HEK293 (cell line): ENCODE data around the gene MIEF2.

Experiments used
- CTCF ChIA-PET: fragments of 350-600 bp; formaldehyde crosslinking; extraction: SDS; loops from one replicate; lab custom pipeline; 2021; ENCODE audit warnings: antibody characterized with exemption; lab: Yijun Ruan, JAX
- POLR2A ChIA-PET: fragments of 300-600 bp; formaldehyde crosslinking; extraction: SDS; loops from one replicate; lab custom pipeline; 2020; ENCODE audit warnings: antibody characterized with exemption, inconsistent platforms; lab: Yijun Ruan, JAX
- H3K27ac ChIP-seq: fragments of 200-500 bp; sonication (Bioruptor generic); 2 replicates; pipeline ENCODE4 v1.5.1; 2014; ENCODE audit warnings: low read depth, low read length, control low read depth, inconsistent platforms; ENCODE audit errors: extremely low read depth
- H3K36me3 ChIP-seq, 2 experiments: fragments of 200-500 bp in 1 of 2; sonication (Bioruptor generic) in 1 of 2; 1 replicate in 1 of 2; 2 replicates in 1 of 2; pipeline ENCODE4 v1.5.1; 2014 to 2017; ENCODE audit warnings: inconsistent platforms in 2 of 2, low read length in 2 of 2; ENCODE audit not compliant: control insufficient read depth in 2 of 2, insufficient read depth in 1 of 2
- H3K4me1 ChIP-seq: fragments of 200-500 bp; sonication (Bioruptor generic); 2 replicates; pipeline ENCODE4 v1.5.1; 2014; ENCODE audit warnings: mild to moderate bottlenecking, low read length, inconsistent platforms; ENCODE audit not compliant: control insufficient read depth, insufficient read depth
- H3K4me3 ChIP-seq: 2 replicates; pipeline ENCODE4 v1.5.1; 2011; ENCODE audit warnings: low read depth, mild to moderate bottlenecking, control low read depth, low read length, moderate library complexity
- H3K9me3 ChIP-seq: fragments of 200-500 bp; sonication (Bioruptor generic); 2 replicates; pipeline ENCODE4 v1.5.1; 2014; ENCODE audit warnings: low read depth, low read length, inconsistent platforms; ENCODE audit not compliant: control insufficient read depth, insufficient read depth
- HIC1 ChIP-seq: fragments of 450-650 bp; formaldehyde crosslinking; IDR thresholded peaks from 2 replicates; pipeline ENCODE4 v1.5.1; 2016; ENCODE audit warnings: missing biosample characterization, missing genetic modification characterization
- HOXC10 ChIP-seq: sonication (generic); formaldehyde crosslinking; IDR thresholded peaks from 2 replicates; pipeline ENCODE4 v1.8.1; 2023; ENCODE audit warnings: mild to moderate bottlenecking, missing genetic modification reagents
- OVOL3 ChIP-seq: fragments of 450-650 bp; formaldehyde crosslinking; IDR thresholded peaks from 2 replicates; pipeline ENCODE4 v1.5.1; 2016; ENCODE audit warnings: missing biosample characterization, missing genetic modification characterization
- PRDM2 ChIP-seq: fragments of 450-650 bp; formaldehyde crosslinking; IDR thresholded peaks from 2 replicates; pipeline ENCODE4 v1.5.1; 2016; ENCODE audit warnings: missing biosample characterization, missing genetic modification characterization, borderline replicate concordance
- REPIN1 ChIP-seq: fragments of 450-650 bp; formaldehyde crosslinking; IDR thresholded peaks from 2 replicates; pipeline ENCODE4 v1.5.1; 2017; ENCODE audit warnings: missing biosample characterization, missing genetic modification characterization, low read depth
- ZBTB17 ChIP-seq: fragments of 450-650 bp; formaldehyde crosslinking; IDR thresholded peaks from 2 replicates; pipeline ENCODE4 v1.5.1; 2016; ENCODE audit warnings: missing biosample characterization, missing genetic modification characterization
- ZBTB8A ChIP-seq: fragments of 450-650 bp; formaldehyde crosslinking; IDR thresholded peaks from 2 replicates; pipeline ENCODE4 v1.5.1; 2016; ENCODE audit warnings: missing biosample characterization, missing genetic modification characterization
- ZFHX2 ChIP-seq: fragments of 450-650 bp; formaldehyde crosslinking; conservative IDR thresholded peaks from 2 replicates; pipeline ENCODE4 v1.5.1; 2016; ENCODE audit warnings: missing biosample characterization, missing genetic modification characterization
- ZNF132 ChIP-seq: fragments of 450-650 bp; formaldehyde crosslinking; IDR thresholded peaks from 2 replicates; pipeline ENCODE4 v1.5.1; 2017; ENCODE audit warnings: missing biosample characterization, missing genetic modification characterization, borderline replicate concordance
- ZNF133 ChIP-seq: fragments of 450-650 bp; formaldehyde crosslinking; IDR thresholded peaks from 2 replicates; pipeline ENCODE4 v1.5.1; 2016; ENCODE audit warnings: missing biosample characterization, missing genetic modification characterization
- ZNF211 ChIP-seq: fragments of 450-650 bp; formaldehyde crosslinking; IDR thresholded peaks from 2 replicates; pipeline ENCODE4 v1.5.1; 2016; ENCODE audit warnings: low read depth, missing biosample characterization, missing genetic modification characterization
- ZNF221 ChIP-seq: fragments of 450-650 bp; formaldehyde crosslinking; IDR thresholded peaks from 2 replicates; pipeline ENCODE4 v1.5.1; 2017; ENCODE audit warnings: missing biosample characterization, missing genetic modification characterization, borderline replicate concordance
- ZNF24 ChIP-seq: fragments of 450-650 bp; formaldehyde crosslinking; IDR thresholded peaks from 2 replicates; pipeline ENCODE4 v1.5.1; 2016; ENCODE audit warnings: missing biosample characterization, missing genetic modification characterization
- ZNF354C ChIP-seq: fragments of 450-650 bp; formaldehyde crosslinking; IDR thresholded peaks from 2 replicates; pipeline ENCODE4 v1.5.1; 2016; ENCODE audit warnings: missing biosample characterization, missing genetic modification characterization, low read depth, borderline replicate concordance
- ZNF394 ChIP-seq: fragments of 450-650 bp; formaldehyde crosslinking; IDR thresholded peaks from 2 replicates; pipeline ENCODE4 v1.5.1; 2016; ENCODE audit warnings: missing biosample characterization, missing genetic modification characterization, mild to moderate bottlenecking, moderate library complexity, borderline replicate concordance
- ZNF561 ChIP-seq: fragments of 450-650 bp; IDR thresholded peaks from 2 replicates; pipeline ENCODE4 v1.5.1; 2018; ENCODE audit warnings: missing biosample characterization, missing genetic modification characterization, borderline replicate concordance
- ZSCAN23 ChIP-seq: fragments of 450-650 bp; formaldehyde crosslinking; IDR thresholded peaks from 2 replicates; pipeline ENCODE4 v1.5.1; 2016; ENCODE audit warnings: missing biosample characterization, missing genetic modification characterization
- TF ChIP-seq, protein P1 (sequence below): fragments of 450-650 bp; formaldehyde crosslinking; IDR thresholded peaks from 2 replicates; pipeline ENCODE4 v1.5.0; 2017; ENCODE audit warnings: missing biosample characterization, missing genetic modification characterization, borderline replicate concordance

MIEF2 gene

DNA sequence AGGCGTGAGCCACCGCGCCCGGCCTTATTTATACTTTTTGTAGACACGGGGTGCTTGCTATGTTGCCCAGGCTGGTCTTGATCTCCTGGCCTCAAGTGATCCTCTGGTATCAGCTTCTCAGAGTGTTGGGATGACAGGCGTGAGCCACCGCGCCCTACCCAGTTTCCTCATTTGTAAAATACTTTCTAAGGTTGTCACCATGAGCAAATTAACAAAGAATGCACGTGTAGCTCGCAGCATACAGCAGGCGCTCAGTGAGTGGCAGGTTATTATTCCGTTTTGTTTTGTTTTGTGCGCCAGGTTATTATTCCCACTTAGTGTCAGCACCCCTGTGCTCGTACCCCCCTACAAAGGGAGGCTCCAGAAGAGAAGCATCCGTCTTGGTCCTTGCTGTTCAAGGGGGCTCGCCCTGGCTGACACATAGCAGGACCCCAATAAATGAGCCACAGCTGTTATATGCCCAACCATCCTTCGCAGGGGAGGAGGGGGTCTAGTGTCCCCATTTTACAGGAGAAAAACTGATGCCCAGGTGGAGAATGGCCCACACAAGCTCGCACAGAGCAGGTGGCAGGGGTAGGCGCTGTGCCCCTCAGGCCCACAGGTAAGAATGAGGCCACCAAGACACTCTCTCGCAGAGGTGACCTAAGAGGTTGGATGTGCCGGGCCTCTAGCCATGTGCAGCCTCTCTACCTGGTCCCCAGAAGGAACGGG lies 686 bp upstream of the MIEF2 start:
- POLR2A ChIA-PET, result interaction anchor here (0.5 to 4.2 kb wide), 6 partner anchors 10 to 1314 kb away, joined by 3 to 24 read pairs (median 5); partner anchors contain the start of genes SMCR8 and TOP3A
- Histone ChIP-seq H3K27ac (peak overlapping the region; percentile 92; the same call in 1 of the 2 replicates), H3K36me3 (peaks cover 0 to 48% of the 10 kb centered on the region in 2 experiments; a peak in 2 of 3 replicates), H3K4me1 (peaks cover 12% of the 10 kb centered on the region), H3K4me3 (peak overlapping the region; percentile 33), H3K9me3 (no peaks in the 10 kb centered on the region)
- TF ChIP-seq OVOL3 (tag by site-specific recombination) (no peak), ZSCAN23 (tag by site-specific recombination) (no peak), ZBTB8A (tag by site-specific recombination) (no peak), ZNF24 (tag by site-specific recombination) (peak; percentile 8; the same call in 1 of the 2 replicates)
- CTCF ChIA-PET, result interaction anchor here (0.6 to 1.2 kb wide), 3 partner anchors 10 to 159 kb away, joined by 3 to 5 read pairs (median 4); no protein-coding TSS in a partner anchor

GRCh38 chr17:18261146-18261515 lies 669 bp downstream of the MIEF2 start:
- Histone ChIP-seq H3K36me3 (peaks cover 0 to 45% of the 10 kb centered on the region in 2 experiments; a peak in 2 of 3 replicates), H3K4me1 (peaks cover 12% of the 10 kb centered on the region), H3K27ac (peak overlapping the region; percentile 92), H3K9me3 (no peaks in the 10 kb centered on the region), H3K4me3 (peak overlapping the region; percentile 87)
- TF ChIP-seq ZNF354C (no peak), ZNF561 (tag by site-specific recombination) (no peak; the same call in 1 of the 2 replicates), ZBTB17 (tag by site-specific recombination) (peak; percentile 92; the same call in 1 of the 2 replicates), ZNF133 (tag by site-specific recombination) (no peak), ZNF132 (no peak), ZBTB8A (tag by site-specific recombination) (0 out of 2 replicates have a peak, but pooled peaks have one; percentile 39), ZNF211 (no peak), REPIN1 (no peak), ZNF221 (tag by site-specific recombination) (no peak), ZFHX2 (0 out of 2 replicates have a peak, but pooled peaks have one; percentile 22), HOXC10 (CRISPR knock-in tag) (peak; percentile 21; the same call in 1 of the 2 replicates), HIC1 (tag by site-specific recombination) (0 out of 2 replicates have a peak, but pooled peaks have one; percentile 44), PRDM2 (tag by site-specific recombination) (no peak), ZNF394 (tag by site-specific recombination) (peak; percentile 99)
- TF ChIP-seq, protein P1, sequence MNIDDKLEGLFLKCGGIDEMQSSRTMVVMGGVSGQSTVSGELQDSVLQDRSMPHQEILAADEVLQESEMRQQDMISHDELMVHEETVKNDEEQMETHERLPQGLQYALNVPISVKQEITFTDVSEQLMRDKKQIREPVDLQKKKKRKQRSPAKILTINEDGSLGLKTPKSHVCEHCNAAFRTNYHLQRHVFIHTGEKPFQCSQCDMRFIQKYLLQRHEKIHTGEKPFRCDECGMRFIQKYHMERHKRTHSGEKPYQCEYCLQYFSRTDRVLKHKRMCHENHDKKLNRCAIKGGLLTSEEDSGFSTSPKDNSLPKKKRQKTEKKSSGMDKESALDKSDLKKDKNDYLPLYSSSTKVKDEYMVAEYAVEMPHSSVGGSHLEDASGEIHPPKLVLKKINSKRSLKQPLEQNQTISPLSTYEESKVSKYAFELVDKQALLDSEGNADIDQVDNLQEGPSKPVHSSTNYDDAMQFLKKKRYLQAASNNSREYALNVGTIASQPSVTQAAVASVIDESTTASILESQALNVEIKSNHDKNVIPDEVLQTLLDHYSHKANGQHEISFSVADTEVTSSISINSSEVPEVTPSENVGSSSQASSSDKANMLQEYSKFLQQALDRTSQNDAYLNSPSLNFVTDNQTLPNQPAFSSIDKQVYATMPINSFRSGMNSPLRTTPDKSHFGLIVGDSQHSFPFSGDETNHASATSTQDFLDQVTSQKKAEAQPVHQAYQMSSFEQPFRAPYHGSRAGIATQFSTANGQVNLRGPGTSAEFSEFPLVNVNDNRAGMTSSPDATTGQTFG (tag by site-specific recombination), result no peak
- ChIA-PET CTCF (interaction anchor here (1.0 kb wide), 1 partner anchor 120 kb away, joined by 3 read pairs; no protein-coding TSS in a partner anchor), POLR2A (interaction anchor here (0.9 to 4.2 kb wide), 6 partner anchors 9 to 78 kb away, joined by 3 to 24 read pairs (median 5); partner anchors contain the start of genes ALKBH5, SMCR8 and TOP3A)
